Calu3 (cell line): ENCODE data around the gene TMEM212. TPM values are rescaled to one million over a fixed set of nuclear protein-coding genes. Genes with fewer than 3 reads are reported as not detected.

Source experiments
- Bru-seq: library from RNA; stranded (reverse); fragments of 400-500 nt; gene quantifications from one replicate; lab custom pipeline; 2021; lab: Mats Ljungman, UMichigan
- BruChase-seq, 2 experiments: library from RNA; stranded (reverse); fragments of 400-500 nt; gene quantifications; one replicate each; lab custom pipeline; 2021; lab: Mats Ljungman, UMichigan
- BruUV-seq: library from RNA; stranded (reverse); fragments of 400-500 nt; replicated peaks from 2 replicates; lab custom pipeline; 2021; lab: Mats Ljungman, UMichigan
- CTCF ChIA-PET: fragments of 300-600 bp; sonication (Branson Sonifier 250); formaldehyde crosslinking; loops from one replicate; lab custom pipeline; 2022; ENCODE audit warnings: antibody characterized with exemption; lab: Charles Lee
- DNase-seq: peaks from one replicate; pipeline ENCODE4 v3.0.0; 2022
- H3K27ac Mint-ChIP-seq: one replicate; pipeline ENCODE4 v1.8.0; 2022; ENCODE audit warnings: mixed read lengths; ENCODE audit not compliant: unreplicated experiment
- H3K27me3 Mint-ChIP-seq: one replicate; pipeline ENCODE4 v1.8.0; 2022; ENCODE audit warnings: mixed read lengths; ENCODE audit not compliant: unreplicated experiment
- H3K36me3 Mint-ChIP-seq: one replicate; pipeline ENCODE4 v1.8.0; 2022; ENCODE audit warnings: mild to moderate bottlenecking, moderate library complexity, mixed read lengths; ENCODE audit not compliant: insufficient read depth, unreplicated experiment
- H3K4me1 Mint-ChIP-seq: one replicate; pipeline ENCODE4 v1.8.0; 2022; ENCODE audit warnings: mild to moderate bottlenecking, low read depth, mixed read lengths; ENCODE audit not compliant: unreplicated experiment
- H3K4me3 Mint-ChIP-seq: one replicate; pipeline ENCODE4 v1.8.0; 2022; ENCODE audit warnings: mild to moderate bottlenecking, low read depth, moderate library complexity, mixed read lengths; ENCODE audit not compliant: unreplicated experiment
- H3K9me3 Mint-ChIP-seq: one replicate; pipeline ENCODE4 v1.8.0; 2022; ENCODE audit warnings: low read depth, mixed read lengths; ENCODE audit not compliant: unreplicated experiment
- intact Hi-C: fragments of 100-400 bp; cut with micrococcal nuclease; formaldehyde crosslinking; loops from one replicate; pipeline ENCODE4 v1.10.0; 2022; ENCODE audit not compliant: unreplicated experiment
- long read RNA-seq: library from polyadenylated mRNA; stranded (forward); transcript quantifications from one replicate; pipeline ENCODE4 v2.0.0, GENCODE V29; 2022
- total RNA-seq: library from RNA; stranded (reverse); gene quantifications from 2 replicates; pipeline ENCODE4 v1.2.3, GENCODE V29; 2022
- TF ChIP-seq, protein P1 (sequence below): fragments of 200-600 bp; IDR thresholded peaks from one replicate; pipeline ENCODE4 v1.8.0; 2022; ENCODE audit warnings: antibody characterized with exemption; ENCODE audit not compliant: unreplicated experiment

TMEM212 gene
- total RNA-seq, result not detected in 2 replicates
- percentile 12 among the genes with signal in this experiment for Bru-seq, nascent RNA
- percentile 13 among the genes with signal in this experiment for BruChase-seq, experiment 1, labeled RNA remaining after a 6-hour chase
- BruChase-seq, experiment 2, labeled RNA remaining after a 2-hour chase, result percentile 12 among the genes with signal in this experiment
- long read RNA-seq, result 0 reads

DNA sequence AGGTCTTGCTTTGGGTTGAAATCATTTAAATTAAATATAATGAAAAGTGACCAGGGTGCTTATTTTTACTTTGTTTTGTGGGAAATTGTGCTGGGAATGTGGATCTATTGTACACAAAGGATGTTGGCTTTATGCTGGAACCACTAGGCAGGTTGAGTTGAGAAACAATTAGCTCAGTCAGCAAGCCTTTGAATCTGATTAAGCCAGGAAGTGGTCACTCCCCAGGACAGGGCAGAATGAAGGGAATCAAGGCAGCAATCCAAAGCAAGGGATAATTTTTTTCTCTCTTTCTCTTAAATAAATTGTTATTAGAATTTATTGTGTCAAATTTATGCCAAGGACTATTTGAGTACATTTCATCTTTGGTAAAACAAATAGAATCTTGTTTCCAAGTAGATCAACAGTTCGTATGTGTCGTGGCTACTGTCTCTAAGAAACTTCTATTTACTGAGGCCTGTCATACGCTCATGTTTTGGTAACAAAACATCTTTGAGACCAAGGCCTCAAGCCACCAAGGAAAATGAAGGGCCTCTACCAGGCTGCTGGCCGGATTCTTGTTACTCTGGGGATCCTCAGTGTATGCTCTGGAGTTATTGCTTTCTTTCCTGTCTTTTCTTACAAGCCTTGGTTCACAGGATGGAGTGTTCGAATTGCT lies at the start of gene TMEM212:
TSS of gene TMEM212 (plus strand) at position 486 of the 655 bp plus-strand sequence. CDS start at position 521, 35 bp downstream.
- BruUV-seq, result no TSS peak
- DNase-seq, result no peak
- no peak within 1 kb of the TSS for H3K27ac Mint-ChIP-seq
- CTCF ChIA-PET, result interaction anchor here (1.0 kb wide), 1 partner anchor 9 kb away, joined by 3 read pairs; no protein-coding TSS in a partner anchor
- no peak within 1 kb of the TSS for H3K4me3 Mint-ChIP-seq
- TF ChIP-seq, protein P1, sequence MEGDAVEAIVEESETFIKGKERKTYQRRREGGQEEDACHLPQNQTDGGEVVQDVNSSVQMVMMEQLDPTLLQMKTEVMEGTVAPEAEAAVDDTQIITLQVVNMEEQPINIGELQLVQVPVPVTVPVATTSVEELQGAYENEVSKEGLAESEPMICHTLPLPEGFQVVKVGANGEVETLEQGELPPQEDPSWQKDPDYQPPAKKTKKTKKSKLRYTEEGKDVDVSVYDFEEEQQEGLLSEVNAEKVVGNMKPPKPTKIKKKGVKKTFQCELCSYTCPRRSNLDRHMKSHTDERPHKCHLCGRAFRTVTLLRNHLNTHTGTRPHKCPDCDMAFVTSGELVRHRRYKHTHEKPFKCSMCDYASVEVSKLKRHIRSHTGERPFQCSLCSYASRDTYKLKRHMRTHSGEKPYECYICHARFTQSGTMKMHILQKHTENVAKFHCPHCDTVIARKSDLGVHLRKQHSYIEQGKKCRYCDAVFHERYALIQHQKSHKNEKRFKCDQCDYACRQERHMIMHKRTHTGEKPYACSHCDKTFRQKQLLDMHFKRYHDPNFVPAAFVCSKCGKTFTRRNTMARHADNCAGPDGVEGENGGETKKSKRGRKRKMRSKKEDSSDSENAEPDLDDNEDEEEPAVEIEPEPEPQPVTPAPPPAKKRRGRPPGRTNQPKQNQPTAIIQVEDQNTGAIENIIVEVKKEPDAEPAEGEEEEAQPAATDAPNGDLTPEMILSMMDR, result no peak
- H3K36me3 Mint-ChIP-seq, result peaks cover 4% of the 10 kb centered on the region
- H3K27me3 Mint-ChIP-seq, result no peaks in the 10 kb centered on the region
- peaks cover 3% of the 10 kb centered on the region for H3K9me3 Mint-ChIP-seq
- intact Hi-C loops, result no loop called here
- peaks cover 61% of the 10 kb centered on the region for H3K4me1 Mint-ChIP-seq

DNA sequence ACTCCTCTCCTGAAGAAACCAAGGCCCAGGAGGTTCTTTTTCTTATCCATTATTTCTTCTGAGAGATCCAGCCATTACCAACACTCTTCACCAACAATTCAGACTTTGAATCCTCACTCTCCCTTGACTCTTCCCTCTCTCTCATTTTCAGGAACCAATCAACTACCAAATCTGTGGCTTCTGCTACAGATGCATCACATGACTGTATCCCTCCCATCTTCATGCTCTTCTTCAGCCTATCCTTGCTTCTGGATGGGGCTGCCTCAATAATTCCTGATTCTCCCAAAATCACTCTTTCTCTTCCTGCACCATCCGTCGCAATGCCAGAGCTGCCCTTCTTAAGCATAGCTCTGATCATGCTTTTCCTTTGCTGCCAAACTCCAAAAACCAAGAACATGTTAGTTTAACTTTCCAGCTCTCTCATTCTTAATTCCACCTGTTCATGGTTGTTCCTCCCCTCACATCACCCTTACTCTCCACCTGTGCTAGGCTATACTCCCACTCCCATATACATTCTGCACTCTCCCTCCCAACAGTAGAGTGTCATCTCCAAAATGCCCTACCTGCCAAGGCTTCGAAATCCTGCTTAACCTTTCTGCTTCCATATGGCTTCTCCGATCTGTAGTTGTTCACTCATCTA lies 46.4 kb upstream of the TMEM212 start:
- Mint-ChIP-seq H3K27ac (no peak overlapping the region), H3K4me3 (no peak overlapping the region), H3K4me1 (peaks cover 24% of the 10 kb centered on the region), H3K27me3 (no peaks in the 10 kb centered on the region), H3K9me3 (no peaks in the 10 kb centered on the region), H3K36me3 (peaks cover 6% of the 10 kb centered on the region)
- intact Hi-C loops, result no loop called here
- CTCF ChIA-PET, result no interaction called here
- no TSS peak for BruUV-seq
- no peak for DNase-seq
- TF ChIP-seq, protein P1, result no peak

DNA sequence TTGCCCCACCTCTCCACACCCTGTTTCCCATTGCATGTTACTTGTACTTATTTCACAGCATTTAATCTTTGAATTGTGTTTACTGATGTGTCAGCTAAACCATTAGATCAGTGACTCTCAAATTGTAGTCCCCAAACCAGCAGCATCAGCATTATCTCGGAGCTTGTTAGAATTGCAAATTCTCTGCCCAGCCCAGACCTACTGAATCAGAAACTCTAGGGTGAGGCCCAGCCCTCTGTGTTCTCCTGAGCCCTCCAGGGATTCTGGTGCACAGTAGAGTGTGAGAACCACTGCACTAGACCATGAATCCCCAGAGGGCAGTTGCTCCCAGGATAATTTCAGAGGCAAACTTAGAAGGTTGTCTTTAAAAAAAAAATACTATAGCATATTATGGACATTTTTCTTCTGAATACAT lies 45.9 kb upstream of the TMEM212 start:
- no TSS peak for BruUV-seq
- TF ChIP-seq, protein P1, result no peak
- Mint-ChIP-seq H3K9me3 (no peaks in the 10 kb centered on the region), H3K27me3 (no peaks in the 10 kb centered on the region), H3K36me3 (peaks cover 1% of the 10 kb centered on the region), H3K4me3 (no peak overlapping the region), H3K27ac (no peak overlapping the region), H3K4me1 (peaks cover 24% of the 10 kb centered on the region)
- CTCF ChIA-PET, result interaction anchor here (0.6 kb wide), 1 partner anchor 241 kb away, joined by 5 read pairs; no protein-coding TSS in a partner anchor
- no peak for DNase-seq
- intact Hi-C loops, result no loop called here

DNA sequence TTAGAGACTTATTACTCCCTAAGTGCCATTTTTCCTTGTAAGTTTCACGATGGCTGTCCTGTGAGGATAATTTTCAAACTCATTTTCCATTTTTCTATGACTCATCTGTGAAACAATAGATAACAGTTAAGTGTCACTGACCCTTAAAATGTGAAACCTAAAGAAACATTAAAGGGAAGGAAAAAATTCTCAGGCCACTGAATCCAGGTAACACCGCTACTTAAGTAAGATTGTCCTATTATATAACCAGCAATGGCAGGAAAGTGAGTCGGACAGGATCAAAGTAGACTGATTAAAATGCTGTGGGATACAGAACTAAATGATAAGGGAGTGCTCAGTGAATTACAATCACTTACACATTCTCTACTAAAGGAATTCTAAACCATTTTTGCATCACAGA lies 45.3 kb upstream of the TMEM212 start:
- Mint-ChIP-seq H3K27me3 (no peaks in the 10 kb centered on the region), H3K4me1 (peaks cover 27% of the 10 kb centered on the region), H3K4me3 (no peak overlapping the region), H3K36me3 (peaks cover 5% of the 10 kb centered on the region), H3K27ac (peak overlapping the region; percentile 3), H3K9me3 (no peaks in the 10 kb centered on the region)
- intact Hi-C loops, result no loop called here
- CTCF ChIA-PET, result interaction anchor here (0.6 kb wide), 1 partner anchor 240 kb away, joined by 5 read pairs; no protein-coding TSS in a partner anchor
- DNase-seq, result no peak
- BruUV-seq, result no TSS peak
- TF ChIP-seq, protein P1, result no peak
